CD4-positive, alpha-beta T cell treated with Interleukin-17A for 1 hour (primary cell): ENCODE results near the gene TRA2B.
A peak's percentile ranks its signal among the peaks of the same experiment; 100 is the strongest.

Source experiments
- DNase-seq: peaks from one replicate; pipeline ENCODE4 v3.0.0-alpha.2; 2020

TRA2B gene

GRCh38 chr3:185949515-185949914 lies 11.7 kb upstream of the TRA2B start:
- no peak for DNase-seq

GRCh38 chr3:185948292-185948691 lies 10.5 kb upstream of the TRA2B start:
- DNase-seq, result no peak

- no peak for DNase-seq
Observed at GRCh38 chr3:185943760-185944106, 5.9 kb upstream of the TRA2B start.

- DNase-seq, result peak; percentile 90
Observed at GRCh38 chr3:185942907-185943759, 5.3 kb upstream of the TRA2B start.

- no peak for DNase-seq
Observed at GRCh38 chr3:185942396-185942795, 4.6 kb upstream of the TRA2B start.

- DNase-seq, result no peak
Observed at GRCh38 chr3:185940951-185941350, 3.1 kb upstream of the TRA2B start.

GRCh38 chr3:185939721-185940120 lies 1.9 kb upstream of the TRA2B start:
- DNase-seq, result peak; percentile 1

GRCh38 chr3:185936814-185937688 lies 763 bp downstream of the TRA2B start:
- DNase-seq, result peak; percentile 88

- DNase-seq, result peak; percentile 18
Observed at GRCh38 chr3:185936273-185936629, 1.6 kb downstream of the TRA2B start.

GRCh38 chr3:185935465-185936272 lies 2.1 kb downstream of the TRA2B start:
- peak; percentile 26 for DNase-seq

- peak; percentile 31 for DNase-seq
Observed at GRCh38 chr3:185934767-185935464, 2.9 kb downstream of the TRA2B start.

GRCh38 chr3:185934174-185934557 lies 3.6 kb downstream of the TRA2B start:
- no peak for DNase-seq

GRCh38 chr3:185933374-185934173 lies 4.2 kb downstream of the TRA2B start:
- DNase-seq, result peak; percentile 54

- DNase-seq, result peak; percentile 27
Observed at GRCh38 chr3:185931777-185932612, 5.8 kb downstream of the TRA2B start.

- DNase-seq, result peak; percentile 6
Observed at GRCh38 chr3:185930393-185931107, 7.3 kb downstream of the TRA2B start.

- DNase-seq, result peak; percentile 21
Observed at GRCh38 chr3:185929192-185930151, 8.3 kb downstream of the TRA2B start.

- DNase-seq, result peak; percentile 17
Observed at GRCh38 chr3:185928496-185928895, 9.3 kb downstream of the TRA2B start.

GRCh38 chr3:185927501-185928200 lies 10.2 kb downstream of the TRA2B start:
- DNase-seq, result peak; percentile 25
